ENCODE data around the gene TRIM3. TPM values are rescaled to one million over a fixed set of nuclear protein-coding genes. Genes with fewer than 3 reads are reported as not detected.

The TRIM3 gene
- polyA plus RNA-seq, 1 donor from 2014 or later, result 81.7 TPM

DNA sequence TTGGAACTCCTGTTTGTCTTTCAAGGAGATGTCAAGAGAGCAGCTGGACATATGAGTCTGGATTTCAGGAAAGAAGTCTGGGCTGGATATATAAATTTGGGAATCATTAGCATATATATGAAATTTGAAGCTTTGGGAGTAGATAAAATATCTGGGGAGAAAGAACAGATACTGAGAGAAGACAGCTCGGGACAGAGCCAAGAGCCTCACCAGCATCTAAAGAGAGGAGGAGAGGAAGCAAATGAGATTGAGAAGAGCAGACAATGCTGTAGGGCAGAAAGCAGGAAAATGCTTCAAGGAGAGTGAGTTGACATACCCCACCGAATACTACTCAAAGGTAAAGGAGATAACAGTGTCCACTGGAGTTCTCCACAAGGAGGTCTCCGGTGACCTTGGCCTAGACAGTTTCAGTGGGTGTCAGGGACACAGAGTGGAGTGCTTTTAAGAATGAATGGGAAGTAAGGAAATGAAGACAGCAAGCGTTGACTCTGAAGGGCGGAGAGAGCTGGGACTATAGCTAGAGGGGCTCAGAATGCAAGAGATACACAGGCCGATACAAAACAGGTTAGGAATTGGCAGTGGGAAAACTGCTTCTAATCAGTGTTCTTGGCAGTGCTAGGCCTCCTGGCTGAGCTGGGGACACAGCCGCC lies 55.7 kb downstream of the TRIM3 start:
- H3F3A ChIP-seq (ENCODE audit: insufficient read depth, low read length, poor library complexity, severe bottlenecking), result no peaks in the 10 kb centered on the region
- peaks cover 7% of the 10 kb centered on the region for H3K36me3 ChIP-seq (ENCODE audit: insufficient read depth, low read length)
- no peaks in the 10 kb centered on the region for H3K27me3 ChIP-seq (ENCODE audit: insufficient read depth, low read depth, low read length)
- peak overlapping the region; percentile 96 for H3K27ac ChIP-seq (ENCODE audit: low read length)
- H3K9ac ChIP-seq (ENCODE audit: low read length), result peak overlapping the region; percentile 99
- no peaks in the 10 kb centered on the region for H3K9me2 ChIP-seq (ENCODE audit: insufficient read depth, low read length)
- H4K20me1 ChIP-seq (ENCODE audit: insufficient read depth), result no peaks in the 10 kb centered on the region
- TF ChIP-seq SMC3 (conservative IDR thresholded peaks at IDR 0.05; ENCODE audit: poor library complexity) (no peak), POLR2AphosphoS5 (IDR thresholded peaks at IDR 0.05) (peak; percentile 22)
- peak overlapping the region; percentile 73 for H2AFZ ChIP-seq (ENCODE audit: low read depth, low read length)
- no peaks in the 10 kb centered on the region for H3K9me3 ChIP-seq (ENCODE audit: low read length)
- H3K79me2 ChIP-seq (replicated peaks; ENCODE audit: insufficient read depth, low read length), result peaks cover 64% of the 10 kb centered on the region
- peak overlapping the region; percentile 96 for H3K4me3 ChIP-seq (ENCODE audit: low read length)
- peak overlapping the region; percentile 89 for H3K4me2 ChIP-seq (ENCODE audit: low read length)

DNA sequence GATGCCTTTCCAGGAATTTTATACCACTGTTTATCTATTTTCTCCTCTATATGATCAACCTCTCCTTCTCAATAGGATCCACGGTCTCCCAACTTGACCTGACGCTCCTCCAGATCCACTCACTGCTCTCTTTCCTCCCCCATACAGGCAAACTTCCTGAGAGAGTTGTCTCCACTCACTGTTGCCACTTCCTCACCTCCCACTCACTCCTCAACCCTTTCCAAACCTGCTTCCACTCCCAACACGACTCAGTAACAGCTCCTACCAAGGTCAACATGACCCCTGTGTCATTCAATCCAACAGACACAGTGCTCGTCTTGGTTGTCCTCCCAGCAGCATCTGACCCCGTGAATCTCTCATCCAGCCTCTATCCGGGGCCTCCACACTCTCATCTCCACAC lies 57.9 kb downstream of the TRIM3 start:
- no peaks in the 10 kb centered on the region for H3K9me2 ChIP-seq (ENCODE audit: insufficient read depth, low read length)
- H3F3A ChIP-seq (ENCODE audit: insufficient read depth, low read length, poor library complexity, severe bottlenecking), result no peaks in the 10 kb centered on the region
- H2AFZ ChIP-seq (ENCODE audit: low read depth, low read length), result no peak overlapping the region
- H3K4me2 ChIP-seq (ENCODE audit: low read length), result no peak overlapping the region
- no peaks in the 10 kb centered on the region for H3K9me3 ChIP-seq (ENCODE audit: low read length)
- no peak overlapping the region for H3K9ac ChIP-seq (ENCODE audit: low read length)
- H3K79me2 ChIP-seq (replicated peaks; ENCODE audit: insufficient read depth, low read length), result peaks cover 67% of the 10 kb centered on the region
- H3K27me3 ChIP-seq (ENCODE audit: insufficient read depth, low read depth, low read length), result no peaks in the 10 kb centered on the region
- no peaks in the 10 kb centered on the region for H4K20me1 ChIP-seq (ENCODE audit: insufficient read depth)
- no peak overlapping the region for H3K27ac ChIP-seq (ENCODE audit: low read length)
- peak overlapping the region; percentile 12 for H3K4me3 ChIP-seq (ENCODE audit: low read length)
- TF ChIP-seq MXI1 (conservative IDR thresholded peaks at IDR 0.05; ENCODE audit: poor library complexity, severe bottlenecking), result no peak
- TF ChIP-seq EZH2 (IDR thresholded peaks at IDR 0.05; ENCODE audit: borderline replicate concordance, insufficient read depth, low read length, poor library complexity, severe bottlenecking), result no peak
- TF ChIP-seq TAF1 (IDR thresholded peaks at IDR 0.05; ENCODE audit: low read depth), result no peak
- no peak for TF ChIP-seq SMC3 (conservative IDR thresholded peaks at IDR 0.05; ENCODE audit: poor library complexity)
- TF ChIP-seq POLR2AphosphoS5 (IDR thresholded peaks at IDR 0.05), result no peak
- TF ChIP-seq EP300 (conservative IDR thresholded peaks at IDR 0.05; ENCODE audit: poor library complexity, severe bottlenecking), result no peak
- TF ChIP-seq, protein P1, sequence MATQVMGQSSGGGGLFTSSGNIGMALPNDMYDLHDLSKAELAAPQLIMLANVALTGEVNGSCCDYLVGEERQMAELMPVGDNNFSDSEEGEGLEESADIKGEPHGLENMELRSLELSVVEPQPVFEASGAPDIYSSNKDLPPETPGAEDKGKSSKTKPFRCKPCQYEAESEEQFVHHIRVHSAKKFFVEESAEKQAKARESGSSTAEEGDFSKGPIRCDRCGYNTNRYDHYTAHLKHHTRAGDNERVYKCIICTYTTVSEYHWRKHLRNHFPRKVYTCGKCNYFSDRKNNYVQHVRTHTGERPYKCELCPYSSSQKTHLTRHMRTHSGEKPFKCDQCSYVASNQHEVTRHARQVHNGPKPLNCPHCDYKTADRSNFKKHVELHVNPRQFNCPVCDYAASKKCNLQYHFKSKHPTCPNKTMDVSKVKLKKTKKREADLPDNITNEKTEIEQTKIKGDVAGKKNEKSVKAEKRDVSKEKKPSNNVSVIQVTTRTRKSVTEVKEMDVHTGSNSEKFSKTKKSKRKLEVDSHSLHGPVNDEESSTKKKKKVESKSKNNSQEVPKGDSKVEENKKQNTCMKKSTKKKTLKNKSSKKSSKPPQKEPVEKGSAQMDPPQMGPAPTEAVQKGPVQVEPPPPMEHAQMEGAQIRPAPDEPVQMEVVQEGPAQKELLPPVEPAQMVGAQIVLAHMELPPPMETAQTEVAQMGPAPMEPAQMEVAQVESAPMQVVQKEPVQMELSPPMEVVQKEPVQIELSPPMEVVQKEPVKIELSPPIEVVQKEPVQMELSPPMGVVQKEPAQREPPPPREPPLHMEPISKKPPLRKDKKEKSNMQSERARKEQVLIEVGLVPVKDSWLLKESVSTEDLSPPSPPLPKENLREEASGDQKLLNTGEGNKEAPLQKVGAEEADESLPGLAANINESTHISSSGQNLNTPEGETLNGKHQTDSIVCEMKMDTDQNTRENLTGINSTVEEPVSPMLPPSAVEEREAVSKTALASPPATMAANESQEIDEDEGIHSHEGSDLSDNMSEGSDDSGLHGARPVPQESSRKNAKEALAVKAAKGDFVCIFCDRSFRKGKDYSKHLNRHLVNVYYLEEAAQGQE (IDR thresholded peaks at IDR 0.05; ENCODE audit: borderline replicate concordance), result no peak
- no peak for TF ChIP-seq CTCF (IDR thresholded peaks at IDR 0.05; ENCODE audit: poor library complexity, severe bottlenecking)
- no peak for TF ChIP-seq RAD21 (conservative IDR thresholded peaks at IDR 0.05)
- peaks cover 7% of the 10 kb centered on the region for H3K36me3 ChIP-seq (ENCODE audit: insufficient read depth, low read length)
